PFSK-1 (cell line): ENCODE data around the gene CAPZA2.

Experiments used
- FOXP2 ChIP-seq: optimal IDR thresholded peaks from 2 replicates; pipeline ENCODE3; 2011; ENCODE audit warnings: borderline replicate concordance, control low read depth, inconsistent platforms; ENCODE audit not compliant: insufficient read depth; ENCODE audit errors: extremely low read length, extremely low read depth
- POLR2AphosphoS5 ChIP-seq: IDR thresholded peaks from 2 replicates; pipeline ENCODE4 v1.6.1; 2012; ENCODE audit warnings: low read depth, mild to moderate bottlenecking, control low read depth, low read length, moderate library complexity

DNA sequence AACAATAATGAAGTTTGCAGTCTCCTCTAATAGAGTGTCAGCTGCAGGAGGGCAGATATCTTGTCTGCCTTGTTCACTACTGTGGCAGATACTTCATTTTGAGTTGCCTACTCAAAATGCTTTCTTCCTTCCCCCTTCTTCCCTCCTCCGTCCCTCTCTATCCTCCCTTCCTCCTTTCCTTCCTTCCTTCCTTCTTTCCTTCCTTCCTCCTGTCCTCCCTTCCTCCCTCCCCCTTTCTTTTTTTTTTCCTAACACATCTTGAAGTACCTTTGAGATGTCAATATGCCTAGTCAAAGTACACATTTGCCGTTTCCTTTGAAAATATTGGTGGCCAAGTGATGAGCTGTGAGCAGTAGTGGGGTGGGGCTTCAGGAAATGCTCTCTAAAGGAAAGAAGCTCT lies 72.2 kb downstream of the CAPZA2 start:
- no peak for TF ChIP-seq POLR2AphosphoS5
- no peak for TF ChIP-seq FOXP2
